OCI-LY7 (cell line): ENCODE measurements around the gene PRPF8. TPM values are rescaled to one million over a fixed set of nuclear protein-coding genes. Genes with fewer than 3 reads are reported as not detected.

Experiments
- BruUV-seq: library from RNA; stranded (reverse); fragments of 400-500 nt; replicated peaks from 2 replicates; lab custom pipeline; 2021; lab: Mats Ljungman, UMichigan
- CTCF ChIA-PET: fragments of 300-600 bp; sonication (Branson Sonifier 250); formaldehyde crosslinking; loops from one replicate; lab custom pipeline; 2022; ENCODE audit warnings: antibody characterized with exemption; ENCODE audit not compliant: unreplicated experiment; lab: Charles Lee
- POLR2A ChIA-PET: fragments of 300-600 bp; sonication (Branson Sonifier 250); formaldehyde crosslinking; loops from one replicate; lab custom pipeline; 2022; ENCODE audit warnings: antibody characterized with exemption; lab: Charles Lee
- DNase-seq: peaks from one replicate; pipeline ENCODE4 v3.0.0-alpha.2; 2015; ENCODE audit warnings: low spot score
- H2AFZ ChIP-seq: fragments of 200-600 bp; sonication (generic), shearing (Covaris generic); 2 replicates; pipeline ENCODE4 v1.6.1; 2014; ENCODE audit warnings: mild to moderate bottlenecking, antibody characterized with exemption, low read length, moderate library complexity
- H3K27ac ChIP-seq: fragments of 200-600 bp; sonication (generic); 2 replicates; pipeline ENCODE4 v1.5.1; 2014; ENCODE audit warnings: mixed run types, low read depth, mild to moderate bottlenecking, moderate library complexity, low read length, inconsistent platforms; ENCODE audit not compliant: poor library complexity, severe bottlenecking
- H3K36me3 ChIP-seq: fragments of 200-600 bp; sonication (generic); 2 replicates; pipeline ENCODE4 v1.6.1; 2014; ENCODE audit warnings: mild to moderate bottlenecking, antibody characterized with exemption, low read length, moderate library complexity, mixed read lengths; ENCODE audit not compliant: insufficient read depth
- H3K4me1 ChIP-seq: fragments of 200-600 bp; sonication (generic); 2 replicates; pipeline ENCODE4 v1.5.1; 2014; ENCODE audit warnings: mild to moderate bottlenecking, low read length; ENCODE audit not compliant: insufficient read depth, poor library complexity, severe bottlenecking
- H3K4me2 ChIP-seq: fragments of 200-600 bp; sonication (generic); 2 replicates; pipeline ENCODE4 v1.6.1; 2014; ENCODE audit warnings: mild to moderate bottlenecking, low read length
- H3K4me3 ChIP-seq: fragments of 200-600 bp; sonication (generic); 2 replicates; pipeline ENCODE4 v1.5.1; 2014; ENCODE audit warnings: mild to moderate bottlenecking, low read depth, low read length; ENCODE audit not compliant: poor library complexity, severe bottlenecking
- H3K79me2 ChIP-seq: fragments of 200-600 bp; sonication (generic); 2 replicates; pipeline ENCODE4 v1.6.1; 2016; ENCODE audit warnings: low read depth, mild to moderate bottlenecking, low read length, moderate library complexity, mixed read lengths; ENCODE audit not compliant: insufficient read depth
- H3K9me2 ChIP-seq: fragments of 200-600 bp; sonication (generic); 2 replicates; pipeline ENCODE4 v1.6.1; 2016; ENCODE audit warnings: mild to moderate bottlenecking, low read length, mixed read lengths; ENCODE audit not compliant: insufficient read depth
- H3K9me3 ChIP-seq: fragments of 200-600 bp; sonication (generic); 2 replicates; pipeline ENCODE4 v1.6.1; 2014; ENCODE audit warnings: mild to moderate bottlenecking, mixed run types, low read length, mixed read lengths
- H4K20me1 ChIP-seq: fragments of 200-600 bp; sonication (generic); 2 replicates; pipeline ENCODE4 v1.6.1; 2014; ENCODE audit warnings: mild to moderate bottlenecking, antibody characterized with exemption, low read length, moderate library complexity, mixed read lengths; ENCODE audit not compliant: insufficient read depth
- EZH2phosphoT487 ChIP-seq: fragments of 200-600 bp; sonication (generic); IDR thresholded peaks from 2 replicates; pipeline ENCODE4 v1.6.1; 2018; ENCODE audit warnings: low read depth, borderline replicate concordance, mild to moderate bottlenecking, mixed run types, antibody characterized with exemption, low read length, moderate library complexity, mixed read lengths
- intact Hi-C: fragments of 100-400 bp; cut with micrococcal nuclease; formaldehyde crosslinking; loops from one replicate; pipeline ENCODE4 v1.10.0; 2022; ENCODE audit not compliant: unreplicated experiment
- total RNA-seq, 2 experiments: library from RNA; depleted of rRNA in 1 of 2; stranded (reverse); fragments of >200 nt in 1 of 2; shearing (Covaris generic) in 1 of 2; gene quantifications; 2 replicates each; pipeline ENCODE4 v1.2.3, GENCODE V29; 2014 to 2022
- TF ChIP-seq, protein P1 (sequence below): fragments of 200-600 bp; sonication (generic); conservative IDR thresholded peaks from 2 replicates; pipeline ENCODE4 v1.5.1; 2014; ENCODE audit warnings: mild to moderate bottlenecking, antibody characterized with exemption, low read length, moderate library complexity, mixed read lengths

Gene PRPF8
- total RNA-seq, 2 experiments from 2014 or later = 162 to 427 TPM

DNA sequence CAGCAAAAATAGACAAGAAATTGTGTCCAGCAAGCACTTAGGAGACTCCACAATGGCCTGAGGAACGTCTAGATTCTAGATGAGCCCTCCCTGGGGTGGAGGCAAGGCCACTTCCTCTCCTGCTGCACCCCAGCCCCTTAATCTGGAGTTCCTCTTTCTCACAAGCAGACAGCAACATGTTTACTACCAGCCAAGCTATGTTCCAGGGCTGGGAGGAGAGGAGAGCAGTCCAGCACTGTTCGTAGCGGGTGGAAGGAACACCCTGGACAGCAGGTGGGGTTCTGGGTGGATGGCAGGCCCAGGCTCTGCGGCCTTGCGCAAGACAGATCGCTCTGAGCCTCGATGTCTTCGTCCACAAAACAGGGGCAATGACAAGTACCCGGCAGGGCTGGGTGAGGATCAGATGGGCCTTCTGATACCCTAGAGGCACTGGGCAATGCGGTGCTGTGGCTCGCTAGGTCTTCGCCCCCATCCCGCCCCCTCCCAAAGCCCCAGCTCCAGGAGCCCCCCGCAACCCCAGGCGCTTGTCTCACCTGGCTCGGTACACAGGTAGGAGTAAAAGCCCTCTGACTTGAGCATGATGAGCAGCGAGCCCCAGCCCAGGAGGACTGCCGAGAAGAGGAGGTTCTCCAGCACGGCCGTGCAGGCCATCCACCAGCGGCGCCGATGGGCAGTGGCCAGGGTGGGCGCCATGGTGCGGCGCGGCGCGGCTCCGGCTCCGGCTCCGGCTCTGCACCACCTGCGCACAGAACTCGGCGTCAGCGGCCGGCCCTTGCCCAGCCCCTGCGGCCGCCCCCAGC, 57.3 kb downstream of the PRPF8 start:
- no TSS peak for BruUV-seq
- no peaks in the 10 kb centered on the region for H3K79me2 ChIP-seq
- ChIA-PET POLR2A (interaction anchor here (0.7 to 0.9 kb wide), 2 partner anchors 61 to 277 kb away, joined by 3 to 4 read pairs; no protein-coding TSS in a partner anchor), CTCF (interaction anchor here (0.6 to 0.7 kb wide), 3 partner anchors 35 to 53 kb away, joined by 3 to 15 read pairs (median 5); no protein-coding TSS in a partner anchor)
- peak overlapping the region; percentile 90 for H3K4me2 ChIP-seq
- H3K4me3 ChIP-seq = peak overlapping the region; percentile 80
- H2AFZ ChIP-seq = peak overlapping the region; percentile 33
- H3K9me3 ChIP-seq = no peaks in the 10 kb centered on the region
- H3K36me3 ChIP-seq = peaks cover 5% of the 10 kb centered on the region
- H3K4me1 ChIP-seq = peaks cover 58% of the 10 kb centered on the region
- intact Hi-C loops = loop anchor here (1.0 to 5.0 kb wide), 2 partner anchors 34 to 110 kb away; partner anchors contain the start of gene INPP5K
- H3K9me2 ChIP-seq = no peaks in the 10 kb centered on the region
- no peaks in the 10 kb centered on the region for H4K20me1 ChIP-seq
- no peak for TF ChIP-seq EZH2phosphoT487
- TF ChIP-seq, protein P1, sequence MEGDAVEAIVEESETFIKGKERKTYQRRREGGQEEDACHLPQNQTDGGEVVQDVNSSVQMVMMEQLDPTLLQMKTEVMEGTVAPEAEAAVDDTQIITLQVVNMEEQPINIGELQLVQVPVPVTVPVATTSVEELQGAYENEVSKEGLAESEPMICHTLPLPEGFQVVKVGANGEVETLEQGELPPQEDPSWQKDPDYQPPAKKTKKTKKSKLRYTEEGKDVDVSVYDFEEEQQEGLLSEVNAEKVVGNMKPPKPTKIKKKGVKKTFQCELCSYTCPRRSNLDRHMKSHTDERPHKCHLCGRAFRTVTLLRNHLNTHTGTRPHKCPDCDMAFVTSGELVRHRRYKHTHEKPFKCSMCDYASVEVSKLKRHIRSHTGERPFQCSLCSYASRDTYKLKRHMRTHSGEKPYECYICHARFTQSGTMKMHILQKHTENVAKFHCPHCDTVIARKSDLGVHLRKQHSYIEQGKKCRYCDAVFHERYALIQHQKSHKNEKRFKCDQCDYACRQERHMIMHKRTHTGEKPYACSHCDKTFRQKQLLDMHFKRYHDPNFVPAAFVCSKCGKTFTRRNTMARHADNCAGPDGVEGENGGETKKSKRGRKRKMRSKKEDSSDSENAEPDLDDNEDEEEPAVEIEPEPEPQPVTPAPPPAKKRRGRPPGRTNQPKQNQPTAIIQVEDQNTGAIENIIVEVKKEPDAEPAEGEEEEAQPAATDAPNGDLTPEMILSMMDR = no peak
- peak overlapping the region; percentile 79 for H3K27ac ChIP-seq
- peak; percentile 82 for DNase-seq

DNA sequence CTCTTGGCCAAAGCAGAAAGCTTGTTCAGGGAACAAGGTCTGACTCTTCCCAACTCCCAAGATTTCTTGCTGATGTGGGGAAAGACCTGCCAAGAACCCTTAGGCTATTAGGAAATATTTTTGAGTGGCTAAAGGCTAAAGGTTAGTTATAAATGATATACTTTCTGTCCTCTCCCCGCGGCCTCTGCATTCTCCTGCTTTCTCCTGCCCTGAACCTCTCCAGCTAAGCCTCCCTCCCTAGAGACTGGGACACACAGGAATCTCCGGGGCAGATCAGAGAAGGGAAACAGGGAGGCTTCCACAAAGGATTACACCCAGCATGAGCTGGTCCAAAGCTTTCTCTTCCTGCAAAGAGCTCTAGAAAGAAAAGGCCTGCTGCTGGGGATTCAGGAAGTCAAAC, 58.3 kb downstream of the PRPF8 start:
- intact Hi-C loops = loop anchor here (5.0 kb wide), 1 partner anchor 109 kb away; the partner anchor contains the start of gene INPP5K
- peak overlapping the region; percentile 80 for H3K4me3 ChIP-seq
- no peaks in the 10 kb centered on the region for H3K79me2 ChIP-seq
- peak overlapping the region; percentile 33; the same call in 1 of the 2 replicates for H2AFZ ChIP-seq
- ChIA-PET CTCF (no interaction called here), POLR2A (interaction anchor here (0.8 to 1.3 kb wide), 3 partner anchors 8 to 278 kb away, joined by 3 to 5 read pairs (median 4); no protein-coding TSS in a partner anchor)
- TF ChIP-seq EZH2phosphoT487 = no peak
- TF ChIP-seq, protein P1 = no peak
- DNase-seq = no peak
- no peaks in the 10 kb centered on the region for H4K20me1 ChIP-seq
- H3K4me1 ChIP-seq = peaks cover 52% of the 10 kb centered on the region
- no peaks in the 10 kb centered on the region for H3K9me3 ChIP-seq
- H3K27ac ChIP-seq = peak overlapping the region; percentile 79
- H3K4me2 ChIP-seq = peak overlapping the region; percentile 90
- BruUV-seq = no TSS peak
- no peaks in the 10 kb centered on the region for H3K9me2 ChIP-seq
- H3K36me3 ChIP-seq = peaks cover 5% of the 10 kb centered on the region
